CD4-positive, alpha-beta T cell treated with Interleukin-15 for 1 hour (primary cell): ENCODE data around the gene ENGASE.
A peak's percentile ranks its signal among the peaks of the same experiment; 100 is the strongest.

Experiments used
- DNase-seq: peaks from one replicate; pipeline ENCODE4 v3.0.0-alpha.2; 2020

Gene ENGASE

GRCh38 chr17:79080761-79081290, 6.2 kb downstream of the ENGASE start:
- DNase-seq = no peak

GRCh38 chr17:79081571-79082276, 7.1 kb downstream of the ENGASE start:
- no peak for DNase-seq

DNA sequence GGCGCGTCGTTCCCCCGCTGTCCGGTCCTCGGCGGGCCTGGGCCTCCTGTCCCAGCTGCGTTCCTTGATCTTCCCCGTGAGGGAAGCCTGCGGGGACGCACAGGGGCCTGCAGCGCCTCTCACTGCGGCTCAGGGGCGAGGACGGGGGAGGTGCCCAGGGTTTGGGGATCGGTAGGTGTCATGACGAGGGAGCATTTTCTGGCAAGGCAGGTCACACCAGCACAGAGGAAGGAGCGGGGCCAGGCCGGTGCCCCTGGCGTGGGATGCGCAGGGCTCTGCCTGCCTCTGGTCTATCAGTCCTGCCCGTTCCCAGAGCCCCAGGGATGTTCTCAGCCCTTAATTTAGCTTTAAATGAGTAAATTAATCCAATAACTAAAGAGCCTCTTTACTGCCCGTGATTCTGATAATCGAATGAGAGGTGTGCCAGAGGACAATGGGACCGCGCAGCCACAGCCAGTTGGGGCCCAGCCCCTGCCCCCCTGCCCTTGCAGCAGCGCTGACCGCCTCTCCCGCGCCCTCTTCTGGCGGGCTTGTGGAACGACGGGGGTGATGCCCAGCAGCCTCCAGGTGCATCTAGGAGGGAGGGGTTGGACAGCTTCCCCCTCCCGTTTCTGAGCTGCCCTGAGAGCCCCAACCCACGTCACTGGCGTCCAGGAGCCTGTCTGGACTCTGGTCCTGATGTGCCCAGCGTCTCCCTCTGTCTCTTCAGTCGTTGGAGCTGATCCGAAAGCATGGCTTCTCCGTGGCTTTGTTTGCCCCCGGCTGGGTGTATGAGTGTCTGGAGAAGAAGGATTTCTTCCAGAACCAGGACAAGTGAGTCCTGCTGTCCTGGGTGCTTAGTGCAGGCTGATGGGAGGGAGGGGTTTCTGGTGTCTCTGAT, 7.9 kb downstream of the ENGASE start:
- peak; percentile 42 for DNase-seq

- DNase-seq = no peak
These were observed 8.8 kb downstream of the ENGASE start for GRCh38 chr17:79083191-79083971.

DNA sequence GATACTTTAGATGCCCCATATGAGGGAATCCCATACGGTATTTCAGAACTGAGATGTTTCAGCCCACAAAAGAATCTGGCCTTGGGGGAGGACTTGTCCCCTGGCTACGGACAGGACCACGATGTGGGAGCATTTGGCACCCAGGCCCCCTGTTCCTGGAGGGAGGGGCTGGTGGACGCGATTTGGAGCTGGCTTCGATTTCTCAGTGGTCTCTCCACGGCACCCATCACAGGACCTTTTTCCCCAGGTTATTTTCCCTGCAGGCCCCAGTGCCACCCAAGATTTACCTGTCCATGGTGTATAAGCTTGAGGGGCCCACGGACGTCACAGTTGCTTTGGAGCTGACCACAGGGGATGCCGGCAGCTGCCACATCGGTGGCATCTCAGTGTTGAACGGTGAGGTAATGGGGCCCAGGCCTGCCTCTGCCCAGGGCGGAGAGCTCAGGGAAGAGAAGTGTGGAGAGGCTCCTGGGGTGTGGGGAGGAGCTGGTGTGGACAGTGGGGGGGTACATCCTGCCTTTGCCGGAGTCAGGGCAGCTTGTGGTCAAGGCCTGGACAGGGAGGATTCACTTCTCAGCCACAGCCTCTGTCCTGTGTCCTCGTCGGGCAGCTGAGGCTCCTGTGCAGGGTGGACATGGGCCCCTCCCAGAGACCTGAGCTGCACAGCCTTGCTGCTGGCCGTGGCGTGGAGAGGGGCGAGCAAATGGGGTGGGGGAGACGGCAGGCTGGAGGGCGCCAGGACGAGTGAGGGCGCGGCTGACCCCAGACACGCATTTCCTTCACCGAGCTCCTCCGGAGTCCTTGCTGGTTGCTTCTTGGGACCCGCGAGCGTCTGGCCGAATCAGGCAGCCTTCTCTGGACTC, 9.9 kb downstream of the ENGASE start:
- no peak for DNase-seq

- no peak for DNase-seq
These were observed 10.7 kb downstream of the ENGASE start for GRCh38 chr17:79085154-79085920.

- DNase-seq = no peak
These were observed 11.4 kb downstream of the ENGASE start for GRCh38 chr17:79085921-79086551.

DNA sequence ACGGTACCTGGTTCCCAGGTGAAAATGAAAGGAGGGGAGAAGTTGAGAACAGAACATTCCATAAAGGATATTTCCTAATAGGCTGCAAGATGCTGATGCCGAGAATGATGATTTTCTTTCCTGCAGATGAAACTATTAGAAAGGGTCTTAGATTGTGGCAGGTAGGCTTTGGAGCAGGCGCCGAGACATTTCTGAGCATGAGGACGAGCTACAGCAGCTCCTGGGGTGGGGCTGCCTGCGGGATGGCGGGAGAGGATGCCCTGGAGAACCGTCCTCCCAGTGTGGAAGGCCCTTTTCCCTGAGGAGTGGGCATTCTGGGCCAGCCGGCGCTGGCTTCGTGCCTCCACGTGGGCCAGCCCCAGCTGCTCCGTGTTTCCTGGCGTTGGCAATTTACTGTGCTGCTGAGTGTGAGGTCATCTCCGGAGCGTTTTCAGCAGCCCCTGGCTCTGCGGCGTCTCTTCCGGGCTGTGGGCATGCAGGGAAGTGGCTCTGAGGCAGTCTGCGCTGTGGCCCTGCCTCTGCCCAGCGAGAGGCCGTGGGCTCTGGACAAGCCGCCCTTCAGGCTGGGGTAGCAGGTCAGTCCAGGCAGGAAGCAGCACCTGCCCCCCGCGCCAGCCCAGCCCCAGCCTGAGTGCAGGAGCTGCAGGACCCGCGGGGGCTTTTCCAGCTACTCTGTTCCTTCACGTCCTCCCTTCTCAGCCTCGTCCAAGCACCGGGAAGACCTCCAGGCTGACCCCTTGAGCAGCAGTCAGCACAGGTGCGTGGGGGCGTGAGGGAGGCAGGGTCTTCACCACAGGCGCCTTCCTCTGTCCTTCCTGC, 12.2 kb downstream of the ENGASE start:
- no peak for DNase-seq

DNA sequence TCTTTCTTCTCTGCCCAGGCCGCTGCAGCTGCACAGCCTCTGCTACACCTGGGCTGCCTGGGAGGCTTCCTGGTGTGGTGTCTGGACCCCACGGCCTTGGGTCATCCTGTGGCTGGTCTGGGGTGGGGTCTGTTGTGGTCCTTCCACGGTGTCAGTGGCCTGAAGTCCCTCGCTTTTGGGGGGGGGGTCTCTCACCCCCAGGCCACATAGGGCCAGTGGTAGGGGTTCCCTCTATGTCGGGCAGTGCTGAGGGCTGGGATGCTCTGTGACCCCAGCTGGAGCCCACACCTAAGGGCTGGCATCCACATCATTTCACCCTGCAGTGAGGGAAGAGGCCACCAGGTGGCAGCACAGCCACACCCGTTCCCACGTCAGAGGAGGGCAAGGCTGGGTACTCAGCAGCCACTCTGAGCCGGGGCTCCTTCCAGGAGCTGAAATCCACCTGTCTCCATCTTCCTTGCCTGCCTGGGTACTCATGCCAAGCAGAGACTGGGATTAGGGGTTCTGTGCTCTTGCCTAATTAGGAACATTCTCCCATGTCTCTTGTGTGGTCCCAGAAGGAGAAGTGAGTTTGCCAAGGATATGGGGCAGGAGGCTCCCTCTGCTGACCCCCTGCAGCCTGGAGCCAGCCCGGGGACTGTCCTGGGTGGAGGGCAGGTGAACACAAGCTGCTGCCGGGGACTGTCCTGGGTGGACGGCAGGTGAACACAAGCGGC, 13.0 kb downstream of the ENGASE start:
- DNase-seq = peak; percentile 58

- no peak for DNase-seq
These were observed 13.8 kb downstream of the ENGASE start for GRCh38 chr17:79088247-79088996.

DNA sequence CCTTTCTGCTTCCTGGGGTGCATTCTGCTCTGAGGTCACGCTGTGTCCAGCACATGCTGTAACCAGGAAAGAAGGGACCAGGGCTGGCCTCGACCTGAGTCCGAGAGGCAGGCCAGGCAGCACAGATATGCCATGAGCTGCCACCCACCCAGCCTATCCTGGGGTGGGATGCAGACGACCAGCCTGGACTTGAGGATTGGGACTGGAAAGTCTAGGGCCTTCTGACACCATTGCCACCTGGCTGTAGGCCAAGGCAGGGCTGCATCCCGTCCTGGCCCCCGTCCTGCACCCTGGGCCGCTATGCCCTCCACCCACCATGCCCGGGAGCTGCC, 14.3 kb downstream of the ENGASE start:
- DNase-seq = no peak

GRCh38 chr17:79089720-79090442, 15.3 kb downstream of the ENGASE start:
- DNase-seq = no peak

DNA sequence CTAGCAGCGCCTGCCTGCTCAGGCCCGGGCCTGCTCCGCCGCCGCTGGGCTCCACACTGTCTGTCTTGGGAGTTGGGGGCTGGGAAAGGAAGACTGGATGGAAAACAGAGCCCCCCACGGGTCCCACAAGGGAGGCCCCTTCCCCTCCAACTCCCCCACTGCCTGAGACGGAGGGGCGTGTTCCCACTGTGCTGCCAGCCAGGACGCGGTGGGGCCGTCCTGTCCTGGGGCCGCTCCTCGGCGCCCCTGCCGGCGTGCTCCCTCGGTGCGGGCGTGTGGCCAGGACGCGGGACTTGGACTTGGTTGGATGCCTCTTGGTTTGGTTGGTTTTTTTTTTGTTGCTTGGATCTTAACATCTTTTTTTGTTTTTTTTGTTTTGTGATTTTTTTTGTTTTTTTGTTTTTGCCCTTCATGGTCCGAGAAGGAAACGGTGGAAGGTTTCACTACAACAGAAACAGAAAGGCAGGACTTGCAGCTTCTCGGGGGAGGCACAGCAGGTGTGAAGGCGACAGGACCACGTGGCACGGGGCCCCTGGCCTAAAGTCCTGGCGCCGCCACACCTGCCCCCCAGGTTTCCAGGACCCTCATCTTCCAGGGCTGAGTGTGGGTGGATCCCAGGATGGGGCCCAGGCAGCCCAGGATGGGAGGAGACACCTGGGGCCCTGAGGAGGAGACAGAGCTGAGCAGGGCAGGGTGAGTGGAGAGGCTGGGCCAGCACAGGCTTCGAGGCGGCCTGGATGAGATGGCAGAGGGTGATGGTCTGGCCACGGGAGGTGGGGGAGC, 16.0 kb downstream of the ENGASE start:
- DNase-seq = no peak

DNA sequence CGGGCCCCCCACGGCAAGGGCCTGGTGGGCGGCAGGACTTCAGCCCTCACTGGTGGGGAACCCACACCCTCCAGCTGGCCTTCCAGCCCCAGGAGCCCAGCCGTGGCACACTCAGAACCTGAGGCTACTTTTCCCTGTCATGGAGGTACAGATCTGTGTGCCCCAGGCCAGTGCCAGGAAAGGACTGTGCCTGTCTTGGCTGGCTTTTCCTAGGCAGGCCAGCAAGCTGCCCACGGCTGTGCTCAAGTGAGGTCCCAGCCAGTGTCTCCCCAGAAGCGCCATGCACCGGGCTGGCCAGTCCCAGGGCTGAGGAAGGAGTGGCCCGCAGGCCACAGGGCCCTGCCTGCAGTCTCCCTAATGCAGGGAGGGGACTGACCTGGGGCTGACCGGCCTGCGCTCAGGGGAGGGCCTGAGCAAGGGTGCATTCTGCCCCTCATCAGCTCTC, 16.6 kb downstream of the ENGASE start:
- no peak for DNase-seq

DNA sequence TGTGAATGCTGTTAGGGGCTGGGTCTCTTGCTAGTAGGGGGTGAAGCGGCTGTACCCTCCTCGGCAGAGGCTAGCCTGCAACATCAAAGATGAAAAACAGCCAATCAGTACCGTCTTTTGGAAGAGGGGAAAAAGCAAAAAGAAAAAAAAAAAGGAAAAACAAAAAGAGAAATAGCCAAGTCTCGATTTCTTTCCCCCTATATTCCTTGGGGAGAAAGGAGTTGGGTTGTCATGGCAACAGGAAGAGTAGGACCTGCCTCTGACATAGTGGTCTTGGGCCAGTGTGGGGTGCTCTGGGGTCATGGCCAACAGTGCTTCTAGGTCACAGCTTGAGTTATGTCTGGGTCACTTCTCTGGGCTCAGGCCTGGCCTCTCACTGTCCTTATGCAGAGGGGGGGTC, 17.9 kb downstream of the ENGASE start:
- no peak for DNase-seq

GRCh38 chr17:79093270-79093669, 18.6 kb downstream of the ENGASE start:
- DNase-seq = no peak

GRCh38 chr17:79094261-79094660, 19.6 kb downstream of the ENGASE start:
- DNase-seq = no peak
